ENCODE data around the gene NAA20.

NAA20 gene

DNA sequence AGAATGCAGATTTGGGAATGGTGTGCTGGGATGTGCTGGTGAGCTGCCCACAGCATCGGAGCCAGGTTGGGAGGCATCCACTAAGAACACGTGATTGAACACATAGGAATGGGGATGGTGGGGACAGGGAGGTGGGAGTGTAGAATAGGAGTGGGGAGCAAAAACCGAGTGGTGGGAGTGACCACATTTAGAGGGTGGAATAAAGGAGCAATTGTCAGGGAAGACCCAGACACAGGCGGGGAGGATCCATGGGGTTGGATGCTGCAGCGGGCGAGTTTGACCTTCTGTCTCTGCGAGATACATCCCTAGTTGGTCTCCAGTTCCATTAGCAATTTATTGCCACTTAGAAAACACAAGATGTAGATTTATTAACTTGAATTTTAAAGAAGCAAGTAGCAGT lies 4.7 kb downstream of the NAA20 start:
- no peak for FAIRE-seq

DNA sequence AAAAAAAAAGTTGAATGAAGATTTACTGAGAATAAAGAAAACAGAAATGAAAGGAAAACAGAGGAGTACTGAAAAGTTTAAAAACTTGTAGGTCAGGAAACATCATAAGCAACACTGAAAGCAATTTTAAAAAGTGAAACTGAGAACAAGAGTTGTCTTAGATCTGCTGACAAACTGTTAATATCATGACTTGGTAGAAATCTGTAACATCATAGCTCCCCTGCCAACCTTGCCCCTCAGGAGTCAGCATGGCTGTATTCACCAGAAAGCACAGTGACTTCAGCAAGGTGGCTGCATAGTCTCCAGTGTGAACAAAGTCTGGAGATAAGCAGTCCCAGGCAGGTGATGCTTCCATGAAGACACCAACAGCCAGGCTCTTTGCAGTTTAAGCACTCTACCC lies 5.3 kb downstream of the NAA20 start:
- no peak for FAIRE-seq

DNA sequence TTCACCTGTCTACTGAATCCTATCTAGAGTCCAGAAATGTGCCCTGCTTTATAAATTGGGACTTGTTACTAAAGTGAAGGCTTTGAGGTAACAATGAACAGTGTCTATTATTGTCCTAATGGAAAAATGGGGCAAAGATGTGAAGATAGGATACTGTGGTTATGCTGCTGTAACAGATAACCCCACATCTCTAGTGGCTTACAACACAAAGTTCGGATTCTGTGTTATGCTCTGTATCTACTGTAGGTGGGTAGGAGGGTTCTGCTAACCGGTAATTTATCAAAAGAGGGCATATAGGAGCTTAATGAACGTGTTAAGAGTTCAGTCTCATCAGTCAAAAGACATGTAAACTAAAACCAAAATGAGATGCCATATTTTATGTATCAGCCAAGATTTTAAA lies 6.2 kb downstream of the NAA20 start:
- FAIRE-seq, result no peak

DNA sequence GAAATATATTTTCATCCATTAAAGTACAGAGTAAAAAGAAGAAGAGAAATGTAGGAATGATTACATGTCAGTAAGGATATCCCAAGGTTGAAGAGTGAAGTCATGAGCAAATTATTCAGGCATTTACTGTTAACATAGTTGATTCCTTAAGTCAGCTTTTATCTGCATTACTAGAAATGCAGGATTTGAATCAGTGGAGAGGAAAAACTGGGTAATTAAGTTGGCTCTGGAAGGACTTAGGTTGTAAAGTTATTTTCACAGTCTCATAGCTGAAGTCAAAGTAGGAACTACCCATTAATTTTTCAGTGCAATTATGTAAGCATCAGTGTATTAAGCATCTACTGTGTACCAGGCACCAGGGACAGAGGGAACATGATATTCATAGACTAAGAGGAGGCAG lies 7.8 kb downstream of the NAA20 start:
- no peak for FAIRE-seq

DNA sequence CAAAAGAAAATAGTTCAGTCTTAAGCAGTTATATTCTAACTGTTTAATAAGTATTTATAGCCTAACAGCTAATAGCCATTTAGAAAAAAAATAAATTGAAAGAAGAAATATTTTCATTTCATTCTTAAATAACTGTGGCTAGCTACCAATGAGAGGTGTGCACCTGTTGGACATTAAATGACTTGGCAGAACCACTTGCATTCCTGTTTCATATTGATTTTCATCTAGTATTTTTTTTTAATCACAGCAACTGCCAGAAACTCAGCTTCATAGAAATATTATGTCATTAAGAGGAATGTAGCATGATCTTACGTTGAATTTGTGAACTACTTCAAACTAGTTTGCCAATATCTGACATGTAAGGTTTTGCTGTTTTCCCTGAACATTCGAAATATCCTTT lies 10.1 kb downstream of the NAA20 start:
- FAIRE-seq, result no peak

DNA sequence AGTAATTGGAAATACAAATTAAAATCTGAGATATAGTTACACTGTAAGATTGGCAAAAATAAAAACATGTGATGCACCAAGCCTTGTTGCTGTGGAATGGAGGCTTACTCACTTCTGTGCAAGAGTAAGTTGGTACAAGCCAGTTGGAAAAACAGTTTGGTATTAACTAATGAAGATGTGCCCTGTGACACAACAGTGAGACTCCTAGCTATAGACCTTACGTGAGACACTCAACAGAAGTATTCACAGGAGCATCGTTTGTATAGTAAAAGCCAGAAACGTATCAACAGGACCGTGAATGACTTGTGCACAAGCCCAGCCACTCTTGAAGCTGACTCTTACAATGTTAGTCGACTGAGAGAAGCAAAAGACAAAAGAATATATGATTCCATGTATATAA lies 14.6 kb downstream of the NAA20 start:
- no peak for FAIRE-seq

DNA sequence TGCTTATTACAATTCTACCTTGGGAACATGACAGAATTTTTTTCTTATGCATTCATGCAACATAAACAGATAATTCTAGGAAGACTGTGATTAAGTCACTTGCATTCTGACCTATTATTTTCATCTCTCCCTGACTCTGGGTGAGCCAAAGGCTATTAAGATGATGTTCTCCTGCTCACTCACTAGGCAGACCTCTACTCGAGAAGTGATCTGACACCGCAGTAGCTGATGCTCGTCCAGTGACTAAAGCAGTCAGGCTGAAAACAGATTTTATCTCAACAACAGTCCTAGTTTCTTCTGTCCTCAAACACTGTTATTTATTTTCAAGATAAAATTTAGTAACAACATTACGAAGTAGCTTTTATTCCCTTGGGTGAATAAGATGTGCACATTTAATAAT lies 17.3 kb downstream of the NAA20 start:
- no peak for FAIRE-seq

DNA sequence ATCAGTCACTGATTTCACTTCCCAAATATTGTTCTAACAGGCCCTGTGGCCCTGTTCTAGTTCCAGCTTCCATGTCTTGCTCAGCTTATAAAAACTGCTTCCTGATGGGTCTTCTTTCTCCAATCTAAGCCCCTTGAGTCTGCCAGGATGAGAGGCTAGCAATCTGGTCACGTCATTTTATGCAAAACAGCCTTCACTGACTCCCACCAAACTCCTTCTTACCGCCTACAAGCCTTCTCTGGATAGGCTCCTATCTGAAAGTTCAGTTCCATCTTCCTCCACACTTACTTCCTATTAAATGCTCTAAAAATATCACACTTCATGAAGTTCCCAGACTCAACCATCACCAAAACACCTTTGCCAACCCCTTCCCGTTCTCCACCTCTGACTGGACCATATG lies 19.6 kb downstream of the NAA20 start:
- no peak for FAIRE-seq

DNA sequence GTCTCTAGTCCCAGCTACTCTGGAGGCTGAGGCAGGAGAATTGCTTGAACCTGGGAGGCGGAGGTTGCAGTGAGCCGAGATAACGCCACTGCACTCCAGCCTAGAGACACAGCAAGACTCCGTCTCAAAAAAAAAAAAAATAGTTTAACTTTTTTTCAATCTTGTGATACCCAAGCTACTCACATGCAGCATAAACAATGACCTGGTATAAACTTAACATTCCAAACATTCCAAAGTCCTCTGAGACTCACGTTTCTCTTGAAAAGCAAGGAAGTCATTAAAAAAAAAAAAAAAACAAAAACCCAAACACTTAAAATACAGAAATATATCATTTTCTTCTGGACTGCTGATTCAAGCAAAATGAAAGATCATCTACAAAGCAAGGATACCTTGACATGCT lies 20.8 kb downstream of the NAA20 start:
- no peak for FAIRE-seq

DNA sequence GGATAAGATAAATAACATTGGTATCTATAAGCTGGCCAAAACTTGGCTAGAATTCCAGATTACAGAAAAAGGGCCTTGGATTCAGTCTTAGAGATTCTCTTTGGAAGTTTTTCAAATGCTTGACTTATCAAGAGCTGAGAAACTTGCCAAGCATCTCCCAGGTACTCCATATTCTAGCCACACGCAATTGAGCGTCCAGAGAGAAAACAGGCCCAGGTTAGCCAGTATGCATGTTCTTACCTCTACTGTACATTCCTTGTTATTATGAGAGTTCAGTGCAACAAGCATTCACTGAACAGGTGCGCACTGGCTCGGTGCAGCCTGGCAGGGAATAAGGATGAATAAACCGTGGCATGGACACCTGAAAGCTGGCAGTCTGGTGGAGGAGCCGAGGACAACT lies 21.4 kb downstream of the NAA20 start:
- FAIRE-seq, result no peak

DNA sequence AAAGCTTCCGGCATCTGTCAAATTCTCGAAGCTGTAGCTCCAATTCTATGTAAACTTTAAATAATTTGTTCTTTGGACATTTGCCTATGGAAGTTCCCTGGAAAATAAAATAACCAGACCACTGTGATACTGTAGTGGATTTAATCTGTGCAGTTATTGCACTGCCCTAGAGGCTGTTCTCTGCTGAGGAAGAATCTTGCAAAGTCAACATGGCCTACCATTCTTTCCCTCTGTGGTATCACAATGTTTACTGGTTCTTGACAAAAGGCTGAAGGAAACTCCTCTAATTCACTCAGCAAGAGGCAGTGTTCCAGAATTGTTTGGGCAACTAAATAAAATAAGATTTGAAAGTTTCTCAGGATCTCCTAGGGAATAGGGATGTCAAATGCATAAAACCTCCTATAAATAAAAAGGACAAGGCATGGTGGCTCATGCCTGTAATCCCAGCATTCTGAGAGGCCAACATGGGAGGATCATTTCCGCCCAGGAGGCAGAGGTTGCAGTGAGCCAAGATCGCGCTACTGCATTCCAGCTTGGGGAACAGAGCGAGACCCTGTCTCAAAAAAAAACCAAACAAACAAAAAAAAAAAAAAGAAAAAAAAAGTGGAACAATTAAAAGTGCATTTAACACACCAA lies 22.7 kb downstream of the NAA20 start:
- FAIRE-seq, result no peak

DNA sequence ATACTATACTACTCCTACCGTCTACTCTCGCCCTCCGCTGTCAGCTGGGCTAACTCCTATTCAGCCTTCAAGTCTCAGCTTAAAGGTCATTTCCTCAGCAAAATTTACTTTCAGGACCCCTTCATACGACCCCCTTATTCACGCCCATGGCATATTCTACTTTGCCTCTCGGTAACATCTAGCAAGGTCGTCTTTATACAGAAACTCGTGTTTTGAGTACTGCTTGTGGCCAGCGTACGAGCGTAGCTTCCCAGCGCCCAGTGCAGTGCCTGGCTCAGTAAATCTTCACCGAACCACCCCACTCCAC lies 34.6 kb downstream of the NAA20 start:
- FAIRE-seq, result no peak

DNA sequence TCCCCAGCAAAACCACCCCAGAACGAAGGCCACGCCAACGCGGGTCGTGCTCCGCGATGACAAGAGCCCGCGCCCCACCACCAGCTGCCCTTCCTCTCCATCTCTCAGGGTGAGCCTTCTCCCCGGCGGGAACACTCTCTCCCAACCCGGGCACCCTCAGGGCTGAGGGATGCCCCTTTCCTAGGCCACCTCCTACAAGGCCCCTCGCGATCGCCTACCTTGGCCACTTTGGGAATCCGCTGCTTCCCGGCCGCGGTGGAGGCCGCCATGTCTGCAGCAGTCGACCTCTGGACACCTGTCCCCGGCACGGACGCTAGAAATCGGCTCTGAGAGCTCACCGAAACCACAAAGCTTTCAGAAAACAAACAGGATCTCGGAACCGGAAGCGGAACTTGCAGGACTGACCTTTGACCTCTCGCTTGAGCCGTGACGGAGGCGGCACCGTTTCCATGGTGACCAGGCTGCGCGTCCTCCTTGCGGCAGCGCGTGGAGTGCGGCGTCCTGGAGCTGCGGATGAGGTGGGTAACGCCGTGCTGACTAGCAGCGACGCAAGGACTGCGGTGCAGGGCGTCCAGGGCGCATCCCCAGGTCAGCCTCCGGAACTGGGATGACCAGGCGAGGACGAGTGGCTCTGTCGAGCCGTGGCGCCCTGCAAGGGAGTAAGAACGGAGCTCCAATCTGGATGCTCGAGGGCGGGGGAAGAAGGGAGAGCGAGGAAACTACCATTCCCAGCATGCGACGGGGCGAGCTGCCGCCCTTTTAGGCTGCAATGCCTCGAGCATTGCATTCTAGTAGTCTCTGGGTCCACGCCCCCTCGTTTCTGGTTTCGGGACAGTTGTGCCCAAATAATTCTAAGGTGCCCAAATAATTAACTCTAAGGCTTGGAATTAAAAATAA lies 35.2 kb downstream of the NAA20 start, which contains the start of the genes CFAP61 and CRNKL1:
CFAP61 (plus strand) TSS at position 459 of the 897 bp plus-strand sequence. CDS start 4,122 bp downstream, outside the sequence.
CRNKL1 (minus strand) TSS at position 393 of the 897 bp plus-strand sequence; CDS start at position 269, 124 bp downstream.
- no peak for FAIRE-seq

DNA sequence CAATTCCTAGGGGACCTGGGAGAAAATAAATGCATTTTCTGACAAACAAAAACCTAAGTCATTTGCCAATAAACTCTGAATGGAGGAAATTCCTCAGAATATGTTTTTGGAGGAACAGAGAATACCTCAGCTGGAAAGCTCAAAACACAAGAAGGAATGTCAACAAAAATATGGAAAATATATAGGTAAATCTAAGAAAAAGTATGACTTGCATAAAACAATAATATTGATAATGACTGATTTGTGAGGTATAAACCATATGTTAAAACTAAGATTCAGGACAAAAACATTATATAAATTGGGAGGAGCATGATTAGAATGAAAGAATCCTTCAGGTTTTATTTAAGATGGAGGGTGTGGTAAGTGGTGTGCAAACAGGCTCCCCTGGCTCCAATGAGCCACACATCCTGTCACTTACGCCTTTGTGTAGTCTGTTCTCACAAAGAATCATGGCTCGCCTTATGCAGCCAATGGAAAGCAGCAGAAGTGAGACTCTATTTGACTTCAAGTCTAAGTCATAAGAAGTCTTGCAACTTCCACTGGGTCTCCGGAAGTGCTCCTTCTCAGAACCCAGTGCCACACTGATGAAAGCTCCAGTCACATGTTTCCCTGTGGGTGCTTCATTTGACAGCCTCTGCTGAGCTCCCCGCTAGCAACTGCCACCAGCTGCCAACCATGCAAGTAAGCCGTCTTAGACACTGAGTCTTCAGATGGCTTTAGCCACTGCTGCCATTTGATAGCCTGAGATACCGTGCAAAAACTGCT lies 43.3 kb downstream of the NAA20 start:
- no peak for FAIRE-seq

DNA sequence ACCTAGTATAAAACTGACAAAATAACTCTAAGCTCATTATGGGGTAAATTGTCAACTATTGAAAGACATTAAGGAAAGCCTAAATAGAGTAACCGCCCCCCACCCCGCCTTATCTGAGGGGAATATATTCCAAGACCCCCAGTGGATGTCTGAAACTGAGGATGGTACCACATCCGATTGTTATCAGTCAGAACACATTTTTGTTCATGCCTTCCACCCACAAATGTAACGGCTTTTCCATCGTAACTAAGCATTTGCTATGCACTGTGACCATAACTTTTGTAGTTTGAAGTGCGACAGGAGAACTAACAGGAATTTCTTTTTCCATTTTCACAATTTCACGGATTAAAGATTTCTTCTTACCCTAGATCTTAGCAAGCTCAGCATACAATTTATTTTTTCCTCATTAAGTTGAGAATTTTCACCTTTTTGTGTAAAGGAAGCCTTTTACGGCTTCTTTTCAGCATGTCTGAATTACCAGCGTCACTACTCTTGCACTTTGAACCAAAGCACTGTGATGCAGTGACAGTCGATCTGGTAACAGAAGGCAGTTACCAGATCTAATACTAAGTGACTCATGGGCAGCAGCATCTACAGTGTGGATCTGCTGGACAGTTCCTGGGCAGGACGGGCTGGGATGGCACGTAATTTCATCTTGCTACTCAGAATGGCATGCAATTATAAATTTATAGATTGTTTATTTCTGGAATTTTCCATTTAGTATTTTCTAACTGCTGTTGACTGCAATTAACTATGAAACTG lies 47.0 kb downstream of the NAA20 start:
- FAIRE-seq, result no peak

DNA sequence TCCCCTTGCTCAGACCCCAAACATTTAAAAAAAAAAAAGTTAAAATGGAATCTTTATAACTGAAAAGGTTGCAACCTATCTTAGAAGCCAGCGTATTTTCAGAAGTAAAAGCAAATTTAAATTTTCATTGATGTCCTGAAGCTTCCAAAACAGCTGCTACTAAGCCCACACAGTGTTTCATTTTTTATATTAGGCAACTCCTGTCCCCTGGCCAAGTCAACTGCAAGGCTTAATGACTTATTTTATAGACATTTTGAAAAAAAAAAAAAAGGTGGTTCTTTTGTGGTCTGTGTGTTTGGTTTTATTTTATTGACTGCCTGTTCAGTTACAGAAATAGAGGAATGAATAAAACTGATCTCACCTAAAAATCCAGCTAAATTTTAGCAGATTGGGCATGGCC lies 48.2 kb downstream of the NAA20 start:
- no peak for FAIRE-seq

DNA sequence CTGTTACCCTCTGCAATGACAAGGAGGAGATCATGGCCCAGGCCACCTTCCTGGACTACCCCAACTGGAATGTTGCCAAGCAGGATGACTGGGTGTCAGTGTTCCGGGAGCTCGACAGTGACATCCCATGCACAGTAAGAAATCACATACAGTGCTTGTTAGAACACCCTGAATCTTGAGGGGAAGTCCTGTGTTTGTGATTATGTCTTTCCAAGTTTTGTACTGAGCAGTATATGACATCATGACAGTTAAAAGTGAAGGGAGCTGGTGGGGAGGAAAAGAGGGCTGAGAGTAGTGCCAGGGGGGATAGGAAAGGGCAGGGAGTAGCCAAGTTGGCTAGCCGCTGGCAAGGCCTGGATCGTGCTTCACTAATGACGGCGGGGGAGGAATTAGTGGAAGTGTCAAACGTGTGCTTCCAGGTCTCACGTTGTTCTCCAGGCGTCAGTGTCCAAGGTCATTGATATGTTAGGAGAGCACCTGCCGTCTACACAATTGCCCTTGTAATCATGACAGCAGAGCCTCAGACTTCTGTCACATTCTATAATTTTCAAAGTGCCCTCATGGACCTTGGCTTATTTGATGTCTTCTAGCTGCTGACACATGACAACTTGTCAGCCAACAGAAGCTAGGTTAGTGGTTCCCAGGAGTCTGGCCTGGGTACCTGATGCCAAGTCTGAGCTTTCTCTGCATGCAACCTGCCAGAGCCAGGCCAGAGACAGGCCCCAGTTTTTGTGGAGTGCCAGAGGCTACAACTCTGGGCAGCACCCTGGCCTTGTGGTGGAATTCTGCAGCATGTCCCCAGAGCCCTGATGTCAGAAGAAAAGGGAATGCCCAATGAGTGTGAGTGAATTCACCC lies 53.9 kb downstream of the NAA20 start:
- no peak for FAIRE-seq

DNA sequence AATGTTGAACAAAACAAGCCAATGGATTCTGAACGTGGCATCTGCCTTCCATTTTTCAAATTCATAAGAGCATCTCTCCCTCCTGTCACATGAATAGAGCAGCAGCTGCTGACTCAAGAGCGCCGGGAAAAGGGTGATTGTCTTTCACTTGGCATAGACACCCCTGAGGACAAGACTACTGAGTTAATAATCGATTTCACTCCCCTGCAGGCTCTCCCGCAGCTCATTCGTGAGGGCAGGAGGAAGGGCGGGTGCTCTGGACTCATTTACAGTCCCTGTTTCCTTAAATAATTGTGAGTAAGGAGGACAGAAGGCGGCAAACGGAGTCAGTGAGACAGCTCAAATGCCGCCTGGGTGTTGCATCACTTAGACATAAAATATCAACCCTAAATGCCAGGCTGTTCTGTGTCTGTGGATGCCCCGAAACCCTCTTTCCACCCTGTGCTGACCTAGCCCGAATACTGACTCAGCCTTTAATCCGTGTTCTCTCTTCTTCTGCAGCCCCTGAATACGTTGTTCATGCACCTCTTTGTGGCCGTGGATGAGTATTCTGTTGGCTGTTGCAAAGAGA lies 56.7 kb downstream of the NAA20 start:
- no peak for FAIRE-seq

DNA sequence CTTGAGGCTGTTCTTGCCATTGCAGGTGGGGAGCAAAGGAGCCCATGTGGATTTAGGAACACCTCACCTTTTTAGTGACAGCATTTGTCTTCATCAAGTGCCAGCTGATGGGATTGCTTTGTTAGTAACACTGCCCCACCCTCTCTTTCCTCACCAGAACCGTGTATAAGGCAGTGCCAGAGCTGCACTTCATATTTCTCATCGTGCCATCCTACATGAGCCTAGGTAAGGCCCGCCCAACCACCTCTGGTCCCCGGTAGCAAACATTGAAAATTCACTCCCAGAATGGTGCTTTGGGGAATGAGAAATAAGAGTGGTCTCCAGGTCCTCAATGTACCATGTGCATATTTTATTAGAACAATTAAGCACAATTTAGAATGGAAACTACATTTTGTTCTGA lies 57.9 kb downstream of the NAA20 start:
- no peak for FAIRE-seq

DNA sequence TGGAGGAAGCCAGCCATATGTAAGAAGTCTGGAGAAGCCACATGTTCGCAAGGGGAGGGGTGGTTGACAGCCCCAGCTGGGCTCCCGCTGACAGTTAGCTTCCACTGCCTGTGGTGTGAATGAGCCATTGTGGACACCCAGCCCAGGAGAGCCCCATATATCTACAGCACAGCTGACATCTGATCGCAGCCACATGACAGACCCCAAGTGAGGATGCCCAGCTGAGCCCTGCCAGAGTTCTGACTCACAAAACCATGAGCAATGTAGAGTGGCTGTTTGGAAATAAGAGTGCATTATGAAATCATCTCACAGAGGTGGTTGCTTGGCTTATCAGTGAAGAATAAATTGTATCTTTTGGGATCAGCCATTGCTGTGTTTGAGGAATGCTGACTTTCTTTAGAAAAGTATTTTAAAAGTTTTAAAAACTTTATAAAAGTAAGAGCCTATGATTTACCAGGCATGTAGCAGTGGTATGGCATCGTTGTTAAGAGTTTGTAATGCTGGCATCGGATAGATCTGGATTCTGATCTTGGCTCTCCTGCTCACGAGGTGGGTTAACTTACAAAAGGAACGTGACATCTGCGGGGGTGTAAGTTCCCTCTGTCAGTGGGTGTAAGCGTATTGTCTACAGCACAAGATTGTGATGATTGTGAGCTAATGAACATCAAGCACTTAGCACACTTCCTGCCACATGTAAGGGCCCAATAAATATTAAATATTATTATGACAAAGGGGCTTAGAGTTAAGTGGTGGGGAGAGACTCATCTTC lies 59.3 kb downstream of the NAA20 start:
- no peak for FAIRE-seq

DNA sequence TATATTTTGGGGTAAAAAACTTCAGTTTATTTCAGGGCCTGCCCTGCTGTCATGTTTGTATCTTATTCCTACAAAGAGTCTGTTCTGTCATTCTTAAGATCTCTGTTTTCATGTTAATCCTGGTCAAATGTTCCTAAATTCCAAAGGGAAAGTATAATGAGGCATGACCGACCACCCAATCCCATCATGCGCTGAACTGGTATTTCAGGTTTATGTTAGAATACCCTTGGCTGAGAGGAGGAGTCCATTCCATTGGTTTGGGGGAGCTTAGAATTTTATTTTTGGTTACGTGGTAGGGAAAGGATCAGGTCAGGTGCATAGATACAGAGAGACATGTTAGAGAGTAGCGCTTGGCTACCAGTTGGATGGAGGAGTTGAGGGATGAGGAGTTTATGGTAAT lies 60.9 kb downstream of the NAA20 start:
- no peak for FAIRE-seq
